Spleen (tissue), 13 donors: Measurements from ENCODE around the gene TEX36. TPM values are rescaled to one million over a fixed set of nuclear protein-coding genes. Genes with fewer than 3 reads are reported as not detected.

Experiments used
- DNase-seq: peaks from one replicate; pipeline ENCODE4 v3.0.0-alpha.2; 2020
- H3K27ac ChIP-seq, 8 donors: fragments of 200-600 bp; sonication (generic) in 7 of 8; 1 replicate in 4 of 8; 2 replicates in 4 of 8; pipeline versions ENCODE4 v1.5.0 to v1.8.0; 2016 to 2021; ENCODE audit warnings: inconsistent platforms in 4 of 8, mild to moderate bottlenecking in 4 of 8, moderate library complexity in 1 of 8
- H3K27me3 ChIP-seq, 7 donors: fragments of 200-600 bp; sonication (generic) in 6 of 7; replicated peaks in 1 of 7; 1 replicate in 4 of 7; 2 replicates in 3 of 7; pipeline versions ENCODE4 v1.5.0 to v1.8.0; 2016 to 2021; ENCODE audit warnings: inconsistent platforms in 3 of 7, mild to moderate bottlenecking in 1 of 7
- H3K36me3 ChIP-seq, 6 donors: fragments of 200-600 bp; sonication (generic) in 5 of 6; 1 replicate in 4 of 6; 2 replicates in 2 of 6; pipeline versions ENCODE4 v1.5.0 to v1.8.0; 2016 to 2021; ENCODE audit warnings: inconsistent platforms in 2 of 6
- H3K4me1 ChIP-seq, 6 donors: fragments of 200-600 bp; sonication (generic) in 5 of 6; 1 replicate in 3 of 6; 2 replicates in 3 of 6; pipeline versions ENCODE4 v1.5.0 to v1.8.0; 2016 to 2021; ENCODE audit warnings: inconsistent platforms in 3 of 6
- H3K4me3 ChIP-seq, 8 donors: fragments of 200-600 bp; sonication (generic) in 7 of 8; 1 replicate in 4 of 8; 2 replicates in 4 of 8; pipeline versions ENCODE4 v1.5.0 to v1.8.0; 2016 to 2021; ENCODE audit warnings: inconsistent platforms in 4 of 8, mild to moderate bottlenecking in 4 of 8, moderate library complexity in 2 of 8
- H3K9me3 ChIP-seq, 8 donors: fragments of 200-600 bp; sonication (generic) in 7 of 8; 1 replicate in 4 of 8; 2 replicates in 4 of 8; pipeline versions ENCODE4 v1.5.0 to v1.8.0; 2016 to 2021; ENCODE audit warnings: inconsistent platforms in 4 of 8
- CTCF ChIP-seq, 11 experiments: fragments of 200-600 bp in 7 of 11; fragments of 450-650 bp in 4 of 11; sonication (generic) in 4 of 11; IDR thresholded peaks in 8 of 11; conservative IDR thresholded peaks in 3 of 11; 1 replicate in 7 of 11; 2 replicates in 4 of 11; pipeline versions ENCODE4 v1.4.0 to v1.8.0; 2016 to 2021; ENCODE audit warnings: antibody characterized with exemption in 11 of 11, inconsistent platforms in 4 of 11, mild to moderate bottlenecking in 1 of 11
- POLR2A ChIP-seq, 3 donors: fragments of 450-650 bp; IDR thresholded peaks; one replicate each; pipeline ENCODE4 v1.5.1; 2017; ENCODE audit warnings: antibody characterized with exemption in 3 of 3, mild to moderate bottlenecking in 1 of 3
- POLR2AphosphoS5 ChIP-seq, 3 donors: sonication (generic); formaldehyde crosslinking; IDR thresholded peaks; one replicate each; pipeline ENCODE4 v1.5.1; 2017; ENCODE audit warnings: antibody characterized with exemption in 3 of 3
- WGBS, 5 donors: extraction: QIAGEN DNeasy Blood & Tissue Kit in 3 of 5; methylation state at CpG; one replicate each; pipeline versions ENCODE4 v1.1.5 to v1.1.7; 2013 to 2018; 5-methylcytosine and 5-hydroxymethylcytosine counted together
- intact Hi-C: fragments of 100-400 bp; cut with DNase I; formaldehyde crosslinking; loops from one replicate; pipeline ENCODE4 v1.15.0; 2023; ENCODE audit warnings: low total_unique reads
- long read RNA-seq, 2 donors: transcript quantifications; one replicate each; lab custom pipeline, GENCODE V29; 2026
- polyA plus RNA-seq, 3 donors: library from polyadenylated mRNA; stranded (reverse); fragments of 200-250 nt; gene quantifications; one replicate each; pipeline ENCODE4 v1.2.1, GENCODE V29; 2013
- total RNA-seq, 7 donors: library from RNA; depleted of rRNA in 3 of 7; stranded (reverse); fragments of >200 nt in 3 of 7; fragmentation: NEBNext Ultra II Directional in 4 of 7; extraction: Animal tissue kit (Norgen Biotek cat#: 25700) in 4 of 7; gene quantifications; one replicate each; pipeline versions ENCODE4 v1.1.0 to v1.2.1, GENCODE V29; 2016 to 2021
- donor health status: healthy with polysubstance abuse.
- donor health status: DM: no; HTN: no; CAD: no; lungs with moderate emphysema.
- donor health status: DM: no; HTN: no; CAD: no.
- donor health status: Bipolar disorder and iron deficiency.
- donor health status: healthy.
- donor health status: DM: no; HTN: no; CAD: no.
- donor health status: DM: yes; HTN: yes; CAD: no.

The TEX36 gene
- total RNA-seq: not detected
- not detected for polyA plus RNA-seq
- long read RNA-seq, donor 1: 0 reads
- long read RNA-seq, donor 2: 0 reads

- Histone ChIP-seq H3K27me3 (peaks cover 0 to 24% (median 0%) of the 10 kb centered on the region in 7 donors), H3K9me3 (peaks cover 0 to 13% (median 5%) of the 10 kb centered on the region in 8 donors), H3K4me3 (no peak within 1 kb of the TSS), H3K27ac (no peak within 1 kb of the TSS), H3K4me1 (no peaks in the 10 kb centered on the region), H3K36me3 (no peaks in the 10 kb centered on the region)
- intact Hi-C loops: no loop called here
- 69 to 79% (median 71%) methylated on average over 3 of the region's 3 CpGs for WGBS, 5 donors
- no peak for DNase-seq
- TF ChIP-seq POLR2A (IDR thresholded peaks at IDR 0.05): no peak
- TF ChIP-seq CTCF (IDR thresholded peaks at IDR 0.05 in 8 of 11, conservative IDR thresholded peaks at IDR 0.05 in 3 of 11): no peak
- no peak for TF ChIP-seq POLR2AphosphoS5 (IDR thresholded peaks at IDR 0.05)
These were observed at the start of gene TEX36 for GRCh38 chr10:125683063-125683462. TEX36 (minus strand) TSS chr10:125683163; CDS start chr10:125682989, 174 bp downstream.

GRCh38 chr10:125727436-125727835 lies 44.5 kb upstream of the TEX36 start:
- Histone ChIP-seq H3K27me3 (no peaks in the 10 kb centered on the region), H3K27ac (no peak overlapping the region), H3K36me3 (peaks cover 0 to 100% (median 95%) of the 10 kb centered on the region in 6 donors), H3K4me3 (no peak overlapping the region), H3K9me3 (no peaks in the 10 kb centered on the region), H3K4me1 (peaks cover 0 to under 1% (median 0%) of the 10 kb centered on the region in 6 donors)
- WGBS, 5 donors: 63 to 66% (median 64%) methylated on average over 3 of the region's 3 CpGs
- TF ChIP-seq CTCF (IDR thresholded peaks at IDR 0.05 in 8 of 11, conservative IDR thresholded peaks at IDR 0.05 in 3 of 11): no peak
- no peak for TF ChIP-seq POLR2A (IDR thresholded peaks at IDR 0.05)
- no peak for TF ChIP-seq POLR2AphosphoS5 (IDR thresholded peaks at IDR 0.05)
- intact Hi-C loops: loop anchor here (10.0 kb wide), 1 partner anchor 97 kb away; the partner anchor contains the start of genes BCCIP and UROS
- DNase-seq: no peak

GRCh38 chr10:125726914-125727313 lies 44.0 kb upstream of the TEX36 start:
- Histone ChIP-seq H3K4me3 (no peak overlapping the region), H3K4me1 (peaks cover 0 to 6% (median 2%) of the 10 kb centered on the region in 6 donors), H3K27ac (no peak overlapping the region), H3K36me3 (peaks cover 0 to 100% (median 95%) of the 10 kb centered on the region in 6 donors), H3K9me3 (no peaks in the 10 kb centered on the region), H3K27me3 (no peaks in the 10 kb centered on the region)
- no peak for TF ChIP-seq POLR2A (IDR thresholded peaks at IDR 0.05)
- no peak for TF ChIP-seq CTCF (IDR thresholded peaks at IDR 0.05 in 8 of 11, conservative IDR thresholded peaks at IDR 0.05 in 3 of 11)
- no peak for TF ChIP-seq POLR2AphosphoS5 (IDR thresholded peaks at IDR 0.05)
- WGBS, 5 donors: 93 to 99% (median 97%) methylated on average over 7 of the region's 7 CpGs
- DNase-seq: no peak
- intact Hi-C loops: loop anchor here (10.0 kb wide), 1 partner anchor 98 kb away; the partner anchor contains the start of genes BCCIP and UROS

GRCh38 chr10:125722811-125723210 lies 39.8 kb upstream of the TEX36 start:
- no peak overlapping the region for H3K27ac ChIP-seq
- no peak overlapping the region for H3K4me3 ChIP-seq
- peaks cover 0 to 69% (median 60%) of the 10 kb centered on the region in 6 donors for H3K36me3 ChIP-seq
- H3K4me1 ChIP-seq: peaks cover 14 to 38% (median 28%) of the 10 kb centered on the region in 6 donors
- intact Hi-C loops: loop anchor here (10.0 kb wide), 1 partner anchor 102 kb away; the partner anchor contains the start of genes BCCIP and UROS
- 96 to 100% (median 97%) methylated on average over 1 of the region's 1 CpG for WGBS, 5 donors
- no peaks in the 10 kb centered on the region for H3K27me3 ChIP-seq
- TF ChIP-seq POLR2A (IDR thresholded peaks at IDR 0.05) (no peak), POLR2AphosphoS5 (IDR thresholded peaks at IDR 0.05) (no peak), CTCF (IDR thresholded peaks at IDR 0.05 in 8 of 11, conservative IDR thresholded peaks at IDR 0.05 in 3 of 11) (no peak)
- DNase-seq: no peak
- H3K9me3 ChIP-seq: peaks cover 0 to 5% (median 0%) of the 10 kb centered on the region in 8 donors
